ENCODE measurements around the gene POLR3H. TPM values are rescaled to one million over a fixed set of nuclear protein-coding genes. Genes with fewer than 3 reads are reported as not detected.

The POLR3H gene
- total RNA-seq, 4 donors from 2014 or later, result 10.2 to 30.3 (median 19.9) TPM

DNA sequence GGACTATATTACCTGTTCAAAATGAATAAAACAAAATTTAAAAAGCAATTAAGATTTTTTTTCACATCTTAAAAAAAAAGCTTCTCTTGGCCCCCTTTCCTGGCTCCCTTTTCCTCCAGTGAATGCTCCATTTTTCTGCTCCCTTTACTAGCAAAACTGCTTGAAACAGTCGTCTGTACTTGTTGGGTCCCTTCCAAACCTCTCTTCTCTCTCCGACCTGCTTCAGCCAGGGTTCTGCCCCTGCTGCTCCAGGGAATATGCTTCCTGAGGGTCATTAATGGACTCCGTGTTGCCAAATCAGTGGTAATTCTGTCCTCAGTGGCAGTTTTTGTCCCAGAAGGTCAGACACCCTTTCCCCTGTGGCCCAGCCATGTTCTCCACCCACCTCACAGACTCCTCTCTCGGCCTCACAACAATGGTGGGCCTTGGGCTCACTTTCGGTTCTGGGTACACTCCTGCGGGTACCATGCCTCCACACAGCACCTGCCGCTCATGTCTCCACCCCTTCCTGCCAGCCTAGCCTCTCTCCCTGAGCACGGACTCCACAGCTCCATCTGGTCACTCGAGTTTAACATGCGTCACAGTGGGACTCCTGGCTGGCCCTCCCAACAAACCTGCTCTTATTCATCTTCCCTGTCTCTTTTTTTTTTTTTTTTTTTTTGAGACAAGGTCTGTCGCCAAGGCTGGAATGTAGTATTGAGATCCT lies 7.8 kb upstream of the POLR3H start:
- no peak for TF ChIP-seq CTCF (IDR thresholded peaks at IDR 0.05; ENCODE audit: low read depth)

GRCh38 chr22:41550952-41551491 lies 6.8 kb upstream of the POLR3H start:
- no peak for TF ChIP-seq CTCF (IDR thresholded peaks at IDR 0.05; ENCODE audit: low read depth)

DNA sequence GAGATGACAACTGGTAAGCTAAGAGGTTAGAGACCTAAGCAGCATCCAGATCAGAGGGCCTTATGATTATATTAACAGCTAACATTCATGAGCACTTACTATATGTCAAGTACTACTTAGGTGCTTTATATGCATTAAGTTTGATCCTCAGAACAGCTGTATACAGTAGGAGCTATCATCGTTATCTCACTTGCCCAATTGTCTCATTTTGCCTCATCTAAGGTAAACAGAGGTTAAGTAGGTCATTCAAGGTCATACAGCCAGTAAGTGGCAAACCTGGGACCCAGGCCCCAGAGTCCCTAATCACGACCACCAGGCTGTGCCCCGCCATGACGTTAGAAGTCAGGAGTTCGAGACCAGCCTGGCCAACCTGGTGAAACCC lies 4.6 kb upstream of the POLR3H start:
- no peak for TF ChIP-seq CTCF (IDR thresholded peaks at IDR 0.05; ENCODE audit: low read depth)

GRCh38 chr22:41544671-41545476 lies 604 bp upstream of the POLR3H start:
- TF ChIP-seq CTCF (IDR thresholded peaks at IDR 0.05; ENCODE audit: low read depth), result no peak

- TF ChIP-seq CTCF (IDR thresholded peaks at IDR 0.05; ENCODE audit: low read depth), result no peak
Observed at GRCh38 chr22:41542224-41542623, 2.0 kb downstream of the POLR3H start.

DNA sequence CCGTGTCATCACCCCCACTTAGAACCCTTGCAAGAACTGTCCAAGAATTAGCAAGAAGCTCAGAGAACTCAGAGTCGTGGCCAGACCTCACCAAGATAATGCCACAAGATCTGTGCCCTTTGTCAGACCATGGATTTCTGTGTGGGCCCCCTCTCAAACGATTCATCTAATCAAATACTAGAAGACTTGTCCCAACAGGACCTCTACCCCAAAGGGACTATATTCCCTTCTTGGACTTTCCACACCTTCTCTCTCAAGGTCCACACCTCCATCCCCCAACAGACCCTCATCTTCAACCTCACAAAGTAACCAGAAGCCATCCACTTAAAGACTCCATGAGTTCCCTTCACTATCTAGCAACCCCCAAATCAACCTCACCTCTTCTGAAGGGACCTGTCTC lies 2.8 kb downstream of the POLR3H start:
- no peak for TF ChIP-seq CTCF (IDR thresholded peaks at IDR 0.05; ENCODE audit: low read depth)

- TF ChIP-seq CTCF (IDR thresholded peaks at IDR 0.05; ENCODE audit: low read depth), result no peak
Observed at GRCh38 chr22:41540365-41540764, 3.9 kb downstream of the POLR3H start.
